Neural cell (in vitro differentiated cells): ENCODE measurements around the gene C18orf54. TPM values are rescaled to one million over a fixed set of nuclear protein-coding genes. Genes with fewer than 3 reads are reported as not detected.

ENCODE experiments used
- H2AFZ ChIP-seq: fragments of 200-600, 300-800 bp; sonication (generic), shearing (Covaris generic); 2 replicates; pipeline ENCODE4 v1.6.0; 2014; ENCODE audit warnings: low read depth, mild to moderate bottlenecking, antibody characterized with exemption, low read length, moderate library complexity
- H3F3A ChIP-seq: fragments of 200-600 bp; shearing (Covaris generic); 2 replicates; pipeline ENCODE4 v1.6.1; 2016; ENCODE audit warnings: mild to moderate bottlenecking, moderate library complexity, mixed read lengths, antibody characterized with exemption, low read length; ENCODE audit not compliant: insufficient read depth, poor library complexity, severe bottlenecking
- H3K27ac ChIP-seq: fragments of 200-600, 300-800 bp; sonication (generic), shearing (Covaris generic); 2 replicates; pipeline ENCODE4 v1.5.1; 2014; ENCODE audit warnings: mild to moderate bottlenecking, low read length, moderate library complexity
- H3K27me3 ChIP-seq: fragments of 300-800, 200-600 bp; sonication (generic), shearing (Covaris generic); 2 replicates; pipeline ENCODE4 v1.6.0; 2014; ENCODE audit warnings: mild to moderate bottlenecking, low read depth, low read length, moderate library complexity; ENCODE audit not compliant: insufficient read depth
- H3K36me3 ChIP-seq: fragments of 300-800, 200-600 bp; sonication (generic), shearing (Covaris generic); 2 replicates; pipeline ENCODE4 v1.5.1; 2014; ENCODE audit warnings: mild to moderate bottlenecking, antibody characterized with exemption, low read length, moderate library complexity; ENCODE audit not compliant: insufficient read depth
- H3K4me2 ChIP-seq: fragments of 300-800, 200-600 bp; sonication (generic), shearing (Covaris generic); 2 replicates; pipeline ENCODE4 v1.6.0; 2014; ENCODE audit warnings: mild to moderate bottlenecking, low read length
- H3K4me3 ChIP-seq: fragments of 300-800, 200-600 bp; sonication (generic), shearing (Covaris generic); 2 replicates; pipeline ENCODE4 v1.5.1; 2014; ENCODE audit warnings: mild to moderate bottlenecking, low read length, moderate library complexity
- H3K79me2 ChIP-seq: fragments of 200-600 bp; shearing (Covaris generic); replicated peaks from 2 replicates; pipeline ENCODE4 v1.6.0; 2014; ENCODE audit warnings: mild to moderate bottlenecking, low read length, moderate library complexity; ENCODE audit not compliant: insufficient read depth
- H3K9ac ChIP-seq: fragments of 300-800, 200-600 bp; sonication (generic), shearing (Covaris generic); 2 replicates; pipeline ENCODE4 v1.6.1; 2016; ENCODE audit warnings: mild to moderate bottlenecking, low read length, mixed read lengths
- H3K9me2 ChIP-seq: fragments of 200-600 bp; shearing (Covaris generic); 2 replicates; pipeline ENCODE4 v1.6.1; 2016; ENCODE audit warnings: mild to moderate bottlenecking, low read length, mixed read lengths; ENCODE audit not compliant: insufficient read depth
- H3K9me3 ChIP-seq: fragments of 200-600, 300-800 bp; sonication (generic), shearing (Covaris generic); 2 replicates; pipeline ENCODE4 v1.6.1; 2016; ENCODE audit warnings: mild to moderate bottlenecking, mixed run types, low read length, moderate library complexity, mixed read lengths
- H4K20me1 ChIP-seq: fragments of 200-600 bp; shearing (Covaris generic); 2 replicates; pipeline ENCODE4 v1.6.1; 2016; ENCODE audit warnings: mild to moderate bottlenecking, mixed run types; ENCODE audit not compliant: insufficient read depth
- CTCF ChIP-seq: fragments of 450-650 bp; IDR thresholded peaks from 2 replicates; pipeline ENCODE4 v1.5.1; 2014; ENCODE audit warnings: antibody characterized with exemption, mild to moderate bottlenecking, moderate library complexity; ENCODE audit not compliant: poor library complexity, severe bottlenecking
- EP300 ChIP-seq: fragments of 450-650 bp; conservative IDR thresholded peaks from 2 replicates; pipeline ENCODE4 v1.6.1; 2014; ENCODE audit warnings: antibody characterized with exemption, mild to moderate bottlenecking, moderate library complexity; ENCODE audit not compliant: poor library complexity, severe bottlenecking
- EZH2 ChIP-seq: fragments of 200-600, 300-800 bp; shearing (Covaris generic), sonication (generic); IDR thresholded peaks from 2 replicates; pipeline ENCODE4 v1.6.1; 2014; ENCODE audit warnings: antibody characterized with exemption, low read length, borderline replicate concordance, mild to moderate bottlenecking; ENCODE audit not compliant: insufficient read depth, poor library complexity, severe bottlenecking
- MXI1 ChIP-seq: fragments of 450-650 bp; conservative IDR thresholded peaks from 2 replicates; pipeline ENCODE4 v1.6.1; 2014; ENCODE audit warnings: antibody characterized with exemption, mild to moderate bottlenecking; ENCODE audit not compliant: poor library complexity, severe bottlenecking
- POLR2AphosphoS5 ChIP-seq: IDR thresholded peaks from 2 replicates; pipeline ENCODE4 v1.6.1; 2012
- RAD21 ChIP-seq: fragments of 450-650 bp; conservative IDR thresholded peaks from 2 replicates; pipeline ENCODE4 v1.6.1; 2014; ENCODE audit warnings: antibody characterized with exemption, mild to moderate bottlenecking, moderate library complexity
- REST ChIP-seq: IDR thresholded peaks from 2 replicates; pipeline ENCODE4 v1.6.1; 2012; ENCODE audit warnings: borderline replicate concordance
- SMC3 ChIP-seq: fragments of 450-650 bp; conservative IDR thresholded peaks from 2 replicates; pipeline ENCODE4 v1.6.1; 2014; ENCODE audit warnings: antibody characterized with exemption, mild to moderate bottlenecking, moderate library complexity; ENCODE audit not compliant: poor library complexity
- TAF1 ChIP-seq: IDR thresholded peaks from 2 replicates; pipeline ENCODE4 v1.6.1; 2012; ENCODE audit warnings: low read depth
- polyA plus RNA-seq: library from polyadenylated mRNA; depleted of rRNA; stranded (reverse); fragments of >200 nt; gene quantifications from 2 replicates; pipeline ENCODE4 v1.2.3, GENCODE V29; 2014

Gene C18orf54
- polyA plus RNA-seq, 1 donor from 2014 or later: 2.2 TPM

GRCh38 chr18:54411781-54412180 lies 54.1 kb downstream of the C18orf54 start:
- H3K9ac ChIP-seq: no peak overlapping the region
- H3K27ac ChIP-seq: no peak overlapping the region
- no peaks in the 10 kb centered on the region for H3K79me2 ChIP-seq
- TF ChIP-seq RAD21 (no peak), TAF1 (no peak), SMC3 (no peak), EZH2 (no peak), REST (no peak), MXI1 (no peak), EP300 (no peak), POLR2AphosphoS5 (no peak), CTCF (no peak)
- H3K36me3 ChIP-seq: no peaks in the 10 kb centered on the region
- H3K9me2 ChIP-seq: no peaks in the 10 kb centered on the region
- H3K4me3 ChIP-seq: no peak overlapping the region
- no peaks in the 10 kb centered on the region for H4K20me1 ChIP-seq
- no peaks in the 10 kb centered on the region for H3F3A ChIP-seq
- no peak overlapping the region for H3K4me2 ChIP-seq
- H3K27me3 ChIP-seq: no peaks in the 10 kb centered on the region
- no peak overlapping the region for H2AFZ ChIP-seq
- H3K9me3 ChIP-seq: no peaks in the 10 kb centered on the region

GRCh38 chr18:54415086-54415485 lies 57.4 kb downstream of the C18orf54 start:
- no peaks in the 10 kb centered on the region for H3F3A ChIP-seq

More at GRCh38 chr18:54415086-54415485, 57.4 kb downstream of the C18orf54 start:
- Histone ChIP-seq H2AFZ (no peak overlapping the region), H3K9ac (no peak overlapping the region), H3K4me3 (no peak overlapping the region), H3K36me3 (no peaks in the 10 kb centered on the region), H3K9me2 (no peaks in the 10 kb centered on the region), H3K27ac (no peak overlapping the region), H3K9me3 (no peaks in the 10 kb centered on the region), H3K27me3 (no peaks in the 10 kb centered on the region), H3K79me2 (no peaks in the 10 kb centered on the region), H3K4me2 (no peak overlapping the region), H4K20me1 (no peaks in the 10 kb centered on the region)
- TF ChIP-seq RAD21 (no peak), POLR2AphosphoS5 (no peak), EP300 (no peak), MXI1 (no peak), EZH2 (no peak)
